ENCODE results near the gene PGAM2.

The PGAM2 gene

GRCh38 chr7:44062903-44063295 is 2.5 kb downstream of the PGAM2 start:
- TF ChIP-seq CTCF (IDR thresholded peaks at IDR 0.05) = no peak
- peaks cover 69% of the 10 kb centered on the region for H3K36me3 ChIP-seq
- H3K4me3 ChIP-seq (ENCODE audit: low read depth in 1 of 2, low read length in 1 of 2) = no peak overlapping the region
- peaks cover 0 to 6% of the 10 kb centered on the region in 2 experiments for H3K4me1 ChIP-seq (ENCODE audit: control insufficient read depth in 1 of 2, insufficient read depth in 1 of 2, low read depth in 1 of 2, low read length in 1 of 2)
- peak overlapping the region; percentile 54 for H3K27ac ChIP-seq
- no peaks in the 10 kb centered on the region for H3K9me3 ChIP-seq
- H3K27me3 ChIP-seq = no peaks in the 10 kb centered on the region

DNA sequence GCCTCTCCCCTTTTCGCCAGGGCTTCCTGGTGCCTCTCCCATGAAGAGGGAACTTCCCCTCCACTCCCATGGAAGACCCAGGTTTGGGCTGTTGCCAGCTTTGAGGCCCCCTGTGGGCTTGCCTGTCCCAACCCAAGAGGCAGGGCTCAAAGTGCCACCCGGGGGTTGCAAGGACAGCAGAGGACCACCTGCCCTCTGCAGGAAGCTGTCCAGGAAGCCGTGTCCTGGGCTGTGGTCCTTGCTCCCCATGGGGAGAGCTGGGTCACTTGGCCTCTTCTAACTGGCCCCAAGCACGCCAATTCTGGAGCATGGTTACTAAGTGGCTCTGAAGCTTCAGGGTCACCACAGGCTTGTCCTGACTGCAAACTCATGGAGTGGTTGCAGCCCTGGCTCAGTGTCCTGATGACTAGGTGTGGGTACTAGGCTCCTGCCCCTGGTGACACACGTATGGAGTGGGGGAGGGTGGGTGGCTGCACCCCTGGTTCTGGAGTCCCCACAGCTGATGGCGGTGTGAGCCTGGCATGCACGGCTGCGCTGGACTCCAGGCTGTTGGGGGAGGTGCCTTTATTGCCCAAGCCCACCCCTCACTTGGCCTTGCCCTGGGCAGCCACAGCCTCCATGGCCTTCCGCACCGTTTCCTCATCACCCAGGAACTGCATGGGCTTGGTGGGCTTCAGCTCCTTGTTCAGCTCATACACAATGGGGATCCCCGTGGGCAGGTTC is 3.0 kb downstream of the PGAM2 start:
- peaks cover 0 to 6% of the 10 kb centered on the region in 2 experiments for H3K4me1 ChIP-seq (ENCODE audit: control insufficient read depth in 1 of 2, insufficient read depth in 1 of 2, low read depth in 1 of 2, low read length in 1 of 2)
- peak overlapping the region; percentile 54 for H3K27ac ChIP-seq
- no peak overlapping the region for H3K4me3 ChIP-seq (ENCODE audit: low read depth in 1 of 2, low read length in 1 of 2)
- no peaks in the 10 kb centered on the region for H3K9me3 ChIP-seq
- peaks cover 74% of the 10 kb centered on the region for H3K36me3 ChIP-seq
- H3K27me3 ChIP-seq = no peaks in the 10 kb centered on the region
- TF ChIP-seq CTCF (IDR thresholded peaks at IDR 0.05) = no peak

DNA sequence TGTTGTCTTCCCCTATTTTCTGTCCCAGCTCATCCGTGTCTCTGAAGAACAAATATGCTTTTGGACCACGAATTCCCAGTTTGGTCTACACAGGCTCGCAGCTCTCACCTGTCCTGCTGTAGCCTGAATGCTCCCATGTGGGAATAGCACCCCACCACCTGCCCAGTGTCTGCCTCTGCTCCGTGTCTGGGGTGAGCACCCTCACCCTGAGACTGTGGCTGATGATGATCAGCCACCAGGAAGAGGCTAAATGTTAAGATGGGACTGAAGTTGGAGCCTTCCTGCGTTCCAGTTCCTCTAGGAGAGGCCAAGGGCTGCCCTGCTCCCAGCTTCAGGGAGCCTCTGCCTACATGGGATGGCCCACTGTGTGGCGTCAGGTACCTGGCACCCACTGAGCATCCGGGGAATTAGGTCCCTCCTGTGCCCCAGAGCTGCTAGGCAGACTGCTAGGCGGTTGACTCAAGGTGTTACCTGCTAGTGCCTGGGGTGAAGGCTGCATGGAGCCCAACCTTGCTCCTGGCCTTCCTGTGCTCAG is 3.7 kb downstream of the PGAM2 start:
- peak overlapping the region; percentile 54 for H3K27ac ChIP-seq
- H3K4me1 ChIP-seq (ENCODE audit: control insufficient read depth in 1 of 2, insufficient read depth in 1 of 2, low read depth in 1 of 2, low read length in 1 of 2) = peaks cover 0 to 6% of the 10 kb centered on the region in 2 experiments
- no peaks in the 10 kb centered on the region for H3K9me3 ChIP-seq
- no peak overlapping the region for H3K4me3 ChIP-seq (ENCODE audit: low read depth in 1 of 2, low read length in 1 of 2)
- no peak for TF ChIP-seq CTCF (IDR thresholded peaks at IDR 0.05)
- peaks cover 80% of the 10 kb centered on the region for H3K36me3 ChIP-seq
- no peaks in the 10 kb centered on the region for H3K27me3 ChIP-seq

GRCh38 chr7:44060948-44061644 is 4.3 kb downstream of the PGAM2 start:
- no peaks in the 10 kb centered on the region for H3K27me3 ChIP-seq
- TF ChIP-seq CTCF (IDR thresholded peaks at IDR 0.05) = no peak
- no peak overlapping the region for H3K4me3 ChIP-seq (ENCODE audit: low read depth in 1 of 2, low read length in 1 of 2)
- peak overlapping the region; percentile 54 for H3K27ac ChIP-seq
- H3K36me3 ChIP-seq = peaks cover 87% of the 10 kb centered on the region
- no peaks in the 10 kb centered on the region for H3K9me3 ChIP-seq
- peaks cover 0 to 6% of the 10 kb centered on the region in 2 experiments for H3K4me1 ChIP-seq (ENCODE audit: control insufficient read depth in 1 of 2, insufficient read depth in 1 of 2, low read depth in 1 of 2, low read length in 1 of 2)

- no peak overlapping the region for H3K4me3 ChIP-seq (ENCODE audit: low read depth in 1 of 2, low read length in 1 of 2)
- no peaks in the 10 kb centered on the region for H3K27me3 ChIP-seq
- peaks cover 0 to under 1% of the 10 kb centered on the region in 2 experiments for H3K4me1 ChIP-seq (ENCODE audit: control insufficient read depth in 1 of 2, insufficient read depth in 1 of 2, low read depth in 1 of 2, low read length in 1 of 2)
- no peak for TF ChIP-seq CTCF (IDR thresholded peaks at IDR 0.05)
- H3K9me3 ChIP-seq = no peaks in the 10 kb centered on the region
- H3K36me3 ChIP-seq = peaks cover 90% of the 10 kb centered on the region
- H3K27ac ChIP-seq = peak overlapping the region; percentile 54
Measured at GRCh38 chr7:44060091-44060947, 5.0 kb downstream of the PGAM2 start.

Measured in neutrophil (primary cell).